SK-N-SH (cell line): ENCODE results near the gene TTC9.

Experiments
- CTCF ChIP-seq: fragments of 200-600 bp; sonication (generic); IDR thresholded peaks from 2 replicates; pipeline ENCODE4 v1.6.1; 2017; ENCODE audit warnings: antibody characterized with exemption, mild to moderate bottlenecking, moderate library complexity
- FOSL2 ChIP-seq: IDR thresholded peaks from 2 replicates; pipeline ENCODE4 v1.4.0; 2012; ENCODE audit warnings: low read depth, mild to moderate bottlenecking, moderate library complexity, borderline replicate concordance
- IRF3 ChIP-seq: fragments of 150-350 bp; IDR thresholded peaks from 2 replicates; pipeline ENCODE4 v1.6.1; 2016; ENCODE audit warnings: mild to moderate bottlenecking, low read depth, low read length
- MAX ChIP-seq: IDR thresholded peaks from 2 replicates; pipeline ENCODE4 v1.4.0; 2012; ENCODE audit warnings: low read depth
- MEF2A ChIP-seq: IDR thresholded peaks from 2 replicates; pipeline ENCODE4 v1.4.0; 2012; ENCODE audit warnings: low read depth, borderline replicate concordance
- POLR2AphosphoS5 ChIP-seq: IDR thresholded peaks from 2 replicates; pipeline ENCODE4 v1.6.1; 2012; ENCODE audit warnings: low read depth, low read length
- USF2 ChIP-seq: fragments of 150-350 bp; IDR thresholded peaks from 2 replicates; pipeline ENCODE4 v1.6.1; 2017; ENCODE audit warnings: antibody characterized with exemption, low read length, low read depth, borderline replicate concordance

- no peak for TF ChIP-seq MAX
- TF ChIP-seq CTCF = no peak
- no peak for TF ChIP-seq IRF3
- no peak for TF ChIP-seq POLR2AphosphoS5
- no peak for TF ChIP-seq FOSL2
- TF ChIP-seq USF2 = no peak
- no peak for TF ChIP-seq MEF2A
Measured at GRCh38 chr14:70616646-70617045, 25.1 kb upstream of the TTC9 start.
